Measurements from ENCODE around the gene CCDC40.
A peak's percentile ranks its signal among the peaks of the same experiment; 100 is the strongest.
"Not testable (repeated sequence)": the region's sequence is repeated elsewhere in the genome, so short reads cannot be mapped to it uniquely, and the experiment has no call there.

Gene CCDC40

DNA sequence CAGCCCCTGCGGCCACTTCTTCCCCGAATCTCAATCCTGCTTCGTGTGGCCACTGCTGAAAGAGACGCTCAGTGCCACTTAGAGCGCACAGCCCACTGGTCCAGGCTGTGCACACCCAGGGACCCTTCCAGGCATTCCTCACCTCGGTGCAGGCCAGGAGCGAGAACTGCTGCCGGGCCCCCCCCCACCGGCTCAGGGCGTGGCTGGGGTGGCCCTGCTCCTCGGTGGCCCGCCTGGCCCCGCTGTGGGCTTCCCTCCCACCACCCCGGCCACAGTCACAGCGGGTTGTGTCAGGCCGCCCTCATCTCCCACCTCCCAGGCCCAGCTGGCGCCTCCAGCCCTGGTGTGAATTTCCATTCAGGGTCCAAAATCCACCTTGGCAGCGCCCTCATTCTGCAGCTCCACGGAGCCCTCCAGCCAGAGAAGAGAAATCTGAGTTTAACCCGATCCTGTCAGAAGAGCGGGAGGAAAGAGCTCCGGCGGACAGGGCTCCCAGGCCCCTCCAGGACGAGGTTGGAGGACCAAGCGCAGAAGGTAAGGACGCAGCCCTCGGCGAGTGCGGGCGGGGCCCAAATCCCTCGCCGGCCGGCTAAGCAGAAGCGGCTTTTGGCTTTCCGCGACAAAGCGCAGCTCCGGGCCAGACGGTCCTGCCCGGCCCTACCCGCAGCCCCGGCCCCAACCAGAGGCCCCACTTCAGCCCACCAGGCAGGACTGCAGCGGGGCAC lies 12.8 kb upstream of the CCDC40 start:
- DNase-seq (ENCODE audit: low spot score): no peak

DNA sequence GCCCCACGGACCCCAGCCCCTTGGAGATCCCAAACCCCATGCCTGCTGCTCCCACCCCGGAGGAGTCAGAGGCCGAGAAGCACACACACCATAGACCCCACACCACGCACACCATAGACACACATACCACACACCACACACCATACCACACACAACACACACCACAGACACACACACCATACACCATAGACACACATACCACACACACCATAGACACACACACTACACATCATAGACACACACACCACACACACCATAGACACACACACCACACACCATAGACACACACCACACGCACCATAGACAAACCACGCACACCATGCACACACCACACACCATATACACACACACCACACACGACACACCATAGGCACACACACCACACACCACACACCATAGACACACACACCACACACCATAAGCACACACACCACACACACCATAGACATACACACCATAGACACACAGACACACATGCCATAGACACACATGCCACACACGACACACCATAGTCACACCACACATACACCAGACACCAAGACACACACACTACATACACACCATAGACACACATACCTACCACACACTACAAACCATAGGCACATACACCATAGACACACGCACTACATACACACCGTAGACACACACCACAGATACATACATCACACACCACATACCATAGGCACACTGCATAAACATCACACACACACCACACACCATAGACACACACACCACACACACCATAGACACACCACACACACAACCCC lies 12.1 kb upstream of the CCDC40 start:
- DNase-seq (ENCODE audit: low spot score): no peak

DNA sequence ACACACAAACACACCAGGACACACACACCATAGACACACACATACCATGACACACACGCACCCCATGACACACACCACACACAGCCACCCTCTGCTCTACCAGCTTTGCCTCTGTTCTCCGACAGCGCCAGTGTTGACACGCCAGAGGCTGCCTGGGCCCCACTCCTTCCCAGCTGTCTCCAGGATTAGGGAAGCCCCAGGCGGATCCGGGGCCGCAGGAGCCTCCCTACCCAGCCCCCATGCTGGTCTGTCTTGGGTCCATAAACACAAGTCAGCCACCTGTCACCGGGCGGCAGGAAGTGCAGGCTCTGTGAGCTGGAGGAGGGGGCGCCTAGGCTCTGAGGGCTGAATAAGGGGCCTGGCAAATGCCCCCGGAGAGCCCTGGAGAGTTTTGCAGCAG lies 11.3 kb upstream of the CCDC40 start:
- peak; percentile 4 for DNase-seq (ENCODE audit: low spot score)

DNA sequence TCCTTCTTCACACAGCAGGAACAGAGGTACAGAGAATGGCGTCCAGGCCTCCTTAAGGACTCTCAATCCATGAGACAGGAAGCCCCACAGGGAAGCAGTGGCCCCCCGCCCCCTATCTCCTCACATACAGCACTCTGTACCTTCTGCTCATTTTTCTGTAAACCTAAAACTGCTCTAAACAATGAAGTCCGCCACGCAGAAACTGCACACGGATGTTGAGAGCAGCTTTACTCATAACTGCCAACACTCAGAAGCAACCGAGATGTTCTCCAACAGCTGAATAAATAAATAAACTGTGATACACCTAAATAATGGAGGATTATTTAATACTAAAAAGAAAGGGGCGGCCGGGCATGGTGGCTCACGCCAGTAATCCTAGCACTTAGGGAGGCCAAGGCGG lies 10.6 kb upstream of the CCDC40 start:
- DNase-seq (ENCODE audit: low spot score): no peak

DNA sequence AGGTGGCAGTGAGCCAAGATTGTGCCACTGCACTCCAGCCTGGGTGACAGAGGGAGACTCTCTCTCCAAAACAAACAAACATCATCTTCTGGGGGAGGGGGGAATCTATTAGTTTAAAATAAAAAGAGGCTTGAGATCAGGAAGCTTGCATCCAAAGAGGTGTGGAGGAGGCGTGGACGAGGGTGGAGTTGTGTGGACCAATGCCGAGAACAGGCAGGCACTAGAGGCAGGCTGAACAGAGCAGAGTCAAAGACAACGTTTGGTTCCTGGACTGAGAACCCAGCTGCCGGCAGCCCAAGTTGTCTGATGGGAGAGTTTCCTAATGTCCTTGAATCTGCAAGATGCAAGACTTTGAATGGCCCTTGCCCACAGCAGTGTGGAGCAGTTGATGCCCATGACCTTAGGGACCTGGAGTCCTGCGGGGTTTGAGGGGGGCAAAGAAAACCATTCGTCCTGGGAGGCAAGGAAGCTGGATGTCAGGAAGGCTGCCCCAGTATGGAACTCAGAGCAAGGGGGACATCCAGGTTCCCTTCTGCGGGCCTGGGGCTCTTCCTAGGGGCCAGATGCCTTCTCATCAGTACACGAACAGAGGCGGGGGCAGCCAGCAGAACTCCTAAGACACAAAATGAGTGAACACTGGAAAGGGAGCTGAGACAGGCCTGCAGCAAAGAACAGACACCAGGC lies 9.9 kb upstream of the CCDC40 start:
- DNase-seq (ENCODE audit: low spot score): no peak

DNA sequence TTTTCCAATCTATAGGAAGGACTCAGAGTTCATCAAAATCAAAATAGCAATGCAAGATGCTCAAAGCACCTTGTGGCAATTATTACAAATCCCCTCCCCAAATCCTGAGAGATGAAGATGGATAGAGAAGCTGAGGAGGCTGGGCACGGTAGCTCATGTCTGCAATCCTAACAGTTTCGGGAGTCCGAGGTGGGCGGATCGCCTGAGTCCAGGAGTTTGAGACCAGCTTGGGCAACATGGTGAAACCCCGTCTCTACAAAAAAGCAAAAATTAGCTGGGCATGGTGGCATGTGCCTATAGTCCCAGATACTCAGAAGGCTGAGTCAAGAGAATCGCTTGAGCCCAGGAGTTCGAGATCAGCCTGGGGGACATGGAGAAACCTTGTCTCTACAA lies 9.4 kb upstream of the CCDC40 start:
- no peak for DNase-seq (ENCODE audit: low spot score)

DNA sequence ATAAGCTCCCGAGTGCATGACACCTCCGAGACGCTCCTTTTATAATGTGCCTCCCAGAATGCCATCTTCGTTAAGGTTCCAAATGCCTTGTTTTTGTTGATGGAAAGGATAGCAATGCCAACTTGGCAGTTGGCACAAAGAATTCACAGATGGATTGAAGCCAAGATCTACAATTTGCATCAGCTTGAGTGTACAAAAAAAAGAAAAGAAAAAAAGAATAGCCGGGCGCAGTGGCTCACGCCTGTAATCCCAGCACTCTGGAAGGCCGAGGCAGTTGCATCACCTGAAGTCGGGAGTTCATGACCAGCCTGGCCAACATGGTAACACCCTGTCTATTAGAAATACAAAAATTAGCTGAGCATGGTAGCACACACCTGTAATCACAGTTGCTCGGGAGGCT lies 8.4 kb upstream of the CCDC40 start:
- DNase-seq (ENCODE audit: low spot score): no peak

DNA sequence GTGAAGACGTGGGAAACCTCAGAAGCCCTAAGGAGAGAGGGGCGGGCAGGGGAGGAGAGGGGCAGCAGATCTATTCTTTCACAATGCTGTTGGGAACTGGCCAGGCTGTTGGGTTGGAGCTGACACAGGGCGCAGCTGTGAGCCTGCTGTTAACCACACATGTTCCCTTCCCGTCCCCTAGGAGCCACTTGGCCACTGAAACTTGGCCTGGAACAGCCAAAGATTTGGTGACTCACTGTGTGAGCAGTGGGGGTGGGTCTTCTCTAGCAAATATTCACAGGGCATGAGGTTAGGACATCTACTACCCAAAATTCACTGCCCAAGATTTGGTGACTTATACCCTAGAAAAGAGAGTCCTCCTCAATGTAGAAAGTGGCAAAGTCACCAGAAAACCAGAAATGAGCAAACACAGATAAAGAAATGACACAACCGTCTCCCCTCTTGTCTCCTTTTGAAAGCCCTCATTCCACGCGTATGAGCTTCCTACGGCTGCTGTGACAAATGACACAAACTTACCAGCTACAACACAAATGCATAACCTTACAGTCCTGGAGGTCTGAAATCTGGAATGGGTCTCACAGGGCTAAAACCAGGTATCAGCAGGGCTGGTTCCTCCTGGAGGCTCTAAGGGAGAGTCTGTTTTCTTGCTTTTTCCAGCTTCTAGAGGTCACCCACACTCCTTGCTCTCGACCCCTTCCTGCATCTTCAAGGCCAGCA lies 7.0 kb upstream of the CCDC40 start:
- DNase-seq (ENCODE audit: low spot score): peak; percentile 65

DNA sequence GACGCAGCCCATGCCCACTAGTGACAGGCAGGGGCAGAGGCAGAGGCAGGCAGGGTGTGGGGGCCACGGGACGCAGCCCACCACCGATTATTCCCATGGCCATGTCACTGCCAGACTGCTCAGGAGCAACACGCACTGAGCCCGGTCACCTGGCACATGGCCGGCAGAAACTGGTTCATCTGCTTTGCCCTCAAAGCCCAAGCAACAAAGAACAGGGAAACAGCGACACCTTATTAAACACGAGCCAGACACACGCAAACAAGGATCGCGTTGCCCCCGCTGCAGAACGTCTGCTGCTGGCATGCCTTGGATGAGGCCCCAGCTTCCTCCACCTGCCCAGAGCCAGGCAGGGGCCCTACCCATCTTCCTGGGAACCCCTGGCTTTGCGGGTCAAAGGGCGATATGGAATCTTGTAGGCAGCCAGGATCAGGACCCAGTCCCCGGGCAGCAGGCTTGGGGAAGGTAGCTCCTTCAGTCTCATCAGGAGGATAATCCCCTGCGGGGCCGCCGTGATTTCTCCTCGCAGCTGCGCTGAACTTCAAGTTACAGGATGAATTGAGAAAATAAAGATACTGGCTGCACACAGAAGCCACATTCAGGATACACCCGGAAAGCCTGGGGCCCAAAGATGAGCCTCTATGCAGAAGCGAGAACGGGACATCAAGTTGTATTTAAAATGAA lies 5.6 kb upstream of the CCDC40 start:
- peak; percentile 51 for DNase-seq (ENCODE audit: low spot score)

DNA sequence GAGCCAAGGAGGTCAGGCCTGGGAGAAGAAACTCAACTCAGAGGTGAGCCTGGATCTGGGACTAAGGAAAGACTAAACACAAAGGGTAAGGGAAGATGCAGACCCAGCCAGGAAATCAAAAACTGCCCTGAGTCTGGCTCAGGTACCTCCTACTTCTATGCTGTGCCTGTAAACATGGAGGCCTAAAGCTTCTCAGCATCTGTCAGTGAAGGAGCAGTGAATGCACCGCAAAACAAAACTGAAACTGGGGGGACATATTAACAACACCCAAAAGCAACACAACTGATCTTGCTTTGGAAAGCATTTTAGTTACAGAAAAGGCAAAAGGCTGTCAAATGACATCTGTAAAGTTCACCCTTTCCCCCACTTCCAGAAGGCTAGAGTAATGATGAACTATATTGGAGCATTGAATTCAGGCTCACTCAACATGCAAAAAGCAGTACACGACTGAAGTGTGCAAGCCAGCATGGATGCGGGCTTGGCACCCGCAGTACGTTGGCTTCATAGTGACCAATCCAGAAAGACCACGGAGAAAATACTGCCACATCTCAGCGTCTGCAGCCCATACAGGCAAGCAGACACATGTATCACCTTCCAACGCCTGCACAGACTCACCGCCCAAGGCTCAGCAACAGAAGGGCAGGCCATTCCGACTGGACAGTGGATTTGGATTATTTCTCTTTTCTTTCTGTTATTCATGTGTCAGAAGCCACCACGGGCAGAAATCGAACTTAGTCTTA lies 4.6 kb upstream of the CCDC40 start:
- no peak for DNase-seq (ENCODE audit: low spot score)

DNA sequence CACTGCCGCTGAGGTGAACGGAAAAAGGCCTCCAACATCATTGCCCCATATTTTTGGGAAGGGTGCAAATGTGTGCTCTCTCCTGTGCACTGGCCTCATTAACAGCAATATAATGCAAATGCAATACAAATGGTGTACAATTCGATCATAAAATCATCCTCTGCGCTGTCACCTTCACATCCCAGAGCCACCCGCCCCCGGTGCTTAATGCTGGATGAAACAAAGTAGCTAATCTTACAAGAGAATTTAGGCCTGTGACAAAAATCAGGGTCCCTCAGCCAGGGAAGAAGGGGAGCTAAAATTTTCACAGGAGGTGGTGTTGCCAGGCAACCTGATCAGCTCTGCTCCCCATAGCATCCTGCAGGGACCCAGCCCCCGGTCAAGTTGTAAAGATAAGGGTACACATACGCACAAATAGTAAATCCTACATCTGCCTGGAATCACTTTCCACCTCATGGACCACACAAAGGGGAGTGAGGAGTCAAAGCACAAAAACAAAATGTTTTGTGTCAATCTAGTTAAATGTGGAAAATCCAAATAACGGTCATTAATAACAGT lies 3.7 kb upstream of the CCDC40 start:
- no peak for DNase-seq (ENCODE audit: low spot score)

DNA sequence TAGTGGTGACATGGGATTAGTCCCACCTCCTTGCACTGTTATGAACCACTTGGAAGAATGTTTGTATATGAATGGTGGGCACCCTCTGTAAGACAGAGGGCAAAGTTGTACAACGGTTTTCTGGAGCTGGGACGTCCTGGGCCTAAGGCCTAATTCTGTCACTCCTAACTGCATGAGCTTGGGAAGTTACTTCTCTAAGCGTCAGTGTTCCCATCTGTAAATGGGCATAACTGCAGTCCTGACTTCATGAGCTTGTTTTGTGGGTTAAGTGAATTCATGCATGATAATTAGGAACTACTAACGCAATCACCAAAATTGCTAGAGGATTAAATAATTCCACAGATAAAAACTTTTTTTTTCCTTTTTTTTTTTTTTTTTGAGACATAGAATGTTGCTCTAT lies 2.6 kb upstream of the CCDC40 start:
- no peak for DNase-seq (ENCODE audit: low spot score)

DNA sequence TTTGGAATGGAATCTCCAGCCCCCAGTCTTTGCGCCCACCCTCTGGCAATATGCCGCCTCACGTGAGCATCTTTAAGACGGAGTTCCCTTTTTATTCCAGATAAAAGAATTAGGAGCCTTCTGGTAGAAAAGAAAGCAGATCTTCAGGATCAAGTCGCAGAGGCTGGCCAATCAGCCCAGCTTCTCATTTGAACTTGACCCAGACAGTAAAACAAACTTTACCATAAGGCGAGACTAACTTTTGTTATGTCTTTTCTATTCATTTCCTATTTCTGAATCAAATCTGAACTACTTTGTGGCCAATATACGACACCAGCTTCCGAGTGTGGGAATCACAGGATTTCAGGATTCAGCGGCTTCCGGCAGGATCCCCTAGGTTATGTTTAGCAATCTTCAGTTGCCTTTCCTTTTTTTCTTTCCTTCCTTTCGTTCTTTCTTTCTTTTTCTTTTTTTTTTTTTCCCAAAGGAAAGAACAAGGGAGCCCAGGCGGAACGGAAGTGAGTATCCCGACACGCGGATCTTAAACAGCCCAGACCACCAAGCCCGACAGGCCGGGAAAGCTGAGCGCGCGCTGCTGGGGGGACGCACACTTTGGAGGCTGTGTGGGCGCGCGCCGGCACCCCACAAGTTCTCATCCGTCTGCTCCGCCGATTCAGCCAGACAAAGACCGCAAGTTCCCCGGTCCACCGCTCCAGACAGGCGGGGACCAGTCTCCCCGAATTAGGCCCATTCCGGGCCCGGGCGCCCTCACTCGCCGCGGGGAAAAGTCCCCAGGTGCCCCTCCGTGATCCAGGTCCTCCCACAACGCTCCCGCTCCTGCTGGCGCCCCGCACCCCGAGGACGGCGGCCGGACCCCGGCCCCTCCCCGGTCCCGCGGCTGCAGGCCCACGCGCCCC lies 1.4 kb upstream of the CCDC40 start:
- peak; percentile 39 for DNase-seq (ENCODE audit: low spot score)

DNA sequence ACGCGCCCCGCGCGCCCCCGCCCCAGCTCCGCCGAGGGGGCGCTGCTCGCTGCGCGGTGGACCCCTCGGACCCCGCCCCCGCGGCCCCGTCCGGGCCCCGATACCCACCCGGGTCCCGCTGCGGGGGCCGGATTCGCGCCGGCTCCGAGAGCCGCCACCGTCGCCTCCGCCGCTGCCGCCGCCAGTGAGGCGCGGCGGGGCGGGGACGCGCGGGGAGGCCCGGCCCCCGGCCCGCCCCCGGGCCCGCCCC lies 830 bp upstream of the CCDC40 start, which contains the start of gene TBC1D16:
Gene TBC1D16, minus strand, starts transcription at position 186 of the 250 bp plus-strand sequence. CDS start 22,325 bp downstream, outside the sequence.
- no peak for DNase-seq (ENCODE audit: low spot score)

DNA sequence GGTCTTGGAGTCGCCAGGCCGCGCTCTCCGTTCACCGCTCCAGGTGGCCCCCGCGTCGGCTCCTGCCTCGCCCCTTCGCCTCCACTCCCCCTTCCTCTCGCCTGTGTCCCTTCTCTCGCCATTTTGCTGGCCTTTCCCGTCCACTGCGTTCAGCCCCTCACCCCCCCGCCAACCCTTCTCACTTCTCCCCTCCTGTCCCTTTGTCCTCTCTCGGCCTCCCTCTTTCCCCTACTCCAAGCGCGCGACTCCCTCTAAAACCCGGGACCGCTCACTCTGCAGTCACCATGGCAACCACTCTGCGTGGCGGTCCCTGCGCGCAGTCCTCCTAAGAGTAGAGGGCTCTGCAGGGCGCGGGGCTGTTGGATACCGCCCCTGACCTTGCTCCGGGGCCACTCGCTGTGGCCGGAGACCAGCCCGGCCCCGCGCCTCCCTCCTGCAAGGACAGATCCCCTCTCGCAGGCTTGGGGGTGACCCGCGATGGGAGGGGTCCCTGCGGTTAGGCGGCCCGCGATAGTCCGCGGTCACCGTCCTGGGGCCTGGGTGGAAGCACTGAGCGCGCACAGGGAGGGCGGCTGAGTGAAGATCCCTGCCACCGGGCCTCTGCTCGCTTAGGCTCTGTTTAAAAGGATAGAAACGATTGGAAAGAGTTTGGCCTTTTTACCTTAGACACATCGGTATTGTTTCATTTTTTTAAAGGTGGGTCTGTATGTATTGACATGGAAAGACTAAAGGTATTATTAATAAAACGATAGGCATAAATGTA lies 454 bp downstream of the CCDC40 start:
- no peak for DNase-seq (ENCODE audit: low spot score)

DNA sequence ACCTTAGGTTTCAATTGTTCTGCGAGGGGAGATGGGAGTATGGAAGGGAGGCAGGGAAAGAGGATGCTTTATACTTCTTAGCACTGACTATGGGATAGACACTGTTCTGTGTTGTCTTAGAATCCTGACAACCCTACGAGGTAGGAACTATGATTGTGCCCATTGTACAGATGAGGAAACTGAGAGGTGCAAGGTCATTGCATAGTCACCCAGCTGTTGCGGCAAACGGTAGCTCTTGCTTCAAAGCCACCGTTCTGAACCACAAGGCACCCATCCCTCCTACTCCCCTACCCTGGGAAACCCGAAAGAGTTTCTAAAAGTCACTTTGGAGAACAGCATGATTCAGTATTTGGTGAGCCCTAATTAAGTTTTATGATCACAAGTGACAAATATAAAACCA lies 7.5 kb downstream of the CCDC40 start:
- DNase-seq (ENCODE audit: low spot score): no peak

DNA sequence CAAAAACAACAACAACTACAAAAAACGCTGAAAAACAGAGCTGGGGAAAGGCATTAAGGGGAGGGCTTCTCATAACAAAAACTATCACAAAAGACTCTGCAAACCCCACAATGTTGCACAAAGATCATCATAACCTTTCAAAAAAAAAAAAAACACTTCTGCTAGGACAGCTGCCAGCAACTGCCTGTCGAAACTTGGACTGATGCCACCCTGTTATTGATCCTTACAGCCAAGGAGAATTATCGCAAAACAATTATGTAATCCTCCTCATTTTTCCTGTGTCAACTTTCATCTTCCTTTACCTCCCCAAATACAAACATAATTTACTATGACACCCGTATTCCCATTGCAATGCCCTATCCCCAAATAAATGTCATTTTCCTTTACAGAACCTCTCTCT lies 9.3 kb downstream of the CCDC40 start:
- DNase-seq (ENCODE audit: low spot score): no peak

DNA sequence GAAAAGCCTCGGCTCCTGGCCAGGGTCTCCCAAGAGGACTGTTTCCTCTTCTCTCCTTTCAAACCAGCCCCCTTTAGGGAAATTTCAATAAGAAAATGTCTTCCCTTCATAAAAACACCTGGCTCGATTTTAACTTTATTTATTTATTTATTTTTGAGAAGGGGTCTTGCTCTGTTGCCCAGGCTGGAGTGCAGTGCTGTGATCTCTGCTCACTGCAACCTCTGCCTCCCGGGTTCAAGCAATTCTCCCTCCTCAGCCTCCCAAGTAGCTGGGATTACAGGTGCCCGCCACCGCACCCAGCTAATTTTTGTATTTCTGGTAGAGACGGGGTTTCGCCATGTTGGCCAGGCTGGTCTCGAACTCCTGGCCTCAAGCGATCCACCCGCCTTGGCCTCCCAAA lies 10.3 kb downstream of the CCDC40 start:
- DNase-seq (ENCODE audit: low spot score): not testable (repeated sequence)

DNA sequence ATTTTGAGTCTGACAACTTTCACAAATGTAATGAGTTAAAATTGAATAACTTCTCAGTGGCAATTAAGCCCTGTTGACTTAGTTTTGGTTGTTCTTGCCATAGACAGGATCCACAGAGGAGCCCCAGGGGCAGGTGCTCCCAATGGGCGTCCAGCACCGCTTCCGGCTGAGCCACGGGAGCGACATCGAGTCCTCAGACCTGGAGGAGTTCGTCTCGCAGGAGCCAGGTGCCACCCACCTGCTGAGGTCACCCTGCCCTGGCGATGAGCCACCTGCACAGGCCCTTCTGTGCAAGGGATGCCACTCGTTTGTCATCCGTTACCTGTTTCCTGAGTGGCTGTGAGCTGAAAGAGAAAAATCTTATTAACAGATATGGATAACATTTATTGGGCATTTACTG lies 10.7 kb downstream of the CCDC40 start:
- DNase-seq (ENCODE audit: low spot score): no peak
